Spleen (tissue), 7 donors: Measurements from ENCODE around the gene BIN1.

Experiments used
- POLR2A ChIP-seq, 3 donors: fragments of 450-650 bp; IDR thresholded peaks; one replicate each; pipeline ENCODE4 v1.5.1; 2017; ENCODE audit warnings: antibody characterized with exemption in 3 of 3, mild to moderate bottlenecking in 1 of 3
- TF ChIP-seq, protein P1 (sequence below), 11 experiments: fragments of 200-600 bp in 7 of 11; fragments of 450-650 bp in 4 of 11; sonication (generic) in 4 of 11; IDR thresholded peaks in 8 of 11; conservative IDR thresholded peaks in 3 of 11; 1 replicate in 7 of 11; 2 replicates in 4 of 11; pipeline versions ENCODE4 v1.4.0 to v1.8.0; 2016 to 2021; ENCODE audit warnings: antibody characterized with exemption in 11 of 11, inconsistent platforms in 4 of 11, mild to moderate bottlenecking in 1 of 11
- donor health status: DM: no; HTN: no; CAD: no; lungs with moderate emphysema.
- donor health status: DM: no; HTN: no; CAD: no.
- donor health status: DM: no; HTN: no; CAD: no.

GRCh38 chr2:127125821-127126220 lies 18.9 kb upstream of the BIN1 start:
- TF ChIP-seq, protein P1, sequence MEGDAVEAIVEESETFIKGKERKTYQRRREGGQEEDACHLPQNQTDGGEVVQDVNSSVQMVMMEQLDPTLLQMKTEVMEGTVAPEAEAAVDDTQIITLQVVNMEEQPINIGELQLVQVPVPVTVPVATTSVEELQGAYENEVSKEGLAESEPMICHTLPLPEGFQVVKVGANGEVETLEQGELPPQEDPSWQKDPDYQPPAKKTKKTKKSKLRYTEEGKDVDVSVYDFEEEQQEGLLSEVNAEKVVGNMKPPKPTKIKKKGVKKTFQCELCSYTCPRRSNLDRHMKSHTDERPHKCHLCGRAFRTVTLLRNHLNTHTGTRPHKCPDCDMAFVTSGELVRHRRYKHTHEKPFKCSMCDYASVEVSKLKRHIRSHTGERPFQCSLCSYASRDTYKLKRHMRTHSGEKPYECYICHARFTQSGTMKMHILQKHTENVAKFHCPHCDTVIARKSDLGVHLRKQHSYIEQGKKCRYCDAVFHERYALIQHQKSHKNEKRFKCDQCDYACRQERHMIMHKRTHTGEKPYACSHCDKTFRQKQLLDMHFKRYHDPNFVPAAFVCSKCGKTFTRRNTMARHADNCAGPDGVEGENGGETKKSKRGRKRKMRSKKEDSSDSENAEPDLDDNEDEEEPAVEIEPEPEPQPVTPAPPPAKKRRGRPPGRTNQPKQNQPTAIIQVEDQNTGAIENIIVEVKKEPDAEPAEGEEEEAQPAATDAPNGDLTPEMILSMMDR (IDR thresholded peaks at IDR 0.05 in 8 of 11, conservative IDR thresholded peaks at IDR 0.05 in 3 of 11) = no peak
- TF ChIP-seq POLR2A (IDR thresholded peaks at IDR 0.05) = no peak
